Activated CD4-positive, alpha-beta T cell treated with anti-CD3 and anti-CD28 coated beads, Interleukin-2, amount 10 ng/mL, durations not matched to agents 7 days and 5 days (primary cell): ENCODE results near the gene PDZD2. TPM values are rescaled to one million over a fixed set of nuclear protein-coding genes. Genes with fewer than 3 reads are reported as not detected.
A peak's percentile ranks its signal among the peaks of the same experiment; 100 is the strongest.

Experiments
- CTCF ChIA-PET: fragments of 350-600 bp; sonication (Branson Sonifier 250); formaldehyde crosslinking; loops from one replicate; lab custom pipeline; 2021; ENCODE audit warnings: antibody characterized with exemption; lab: Charles Lee
- POLR2A ChIA-PET: fragments of 350-600 bp; sonication (Branson Sonifier 250); formaldehyde crosslinking; loops from one replicate; lab custom pipeline; 2021; ENCODE audit warnings: antibody characterized with exemption; lab: Charles Lee
- DNase-seq: peaks from one replicate; pipeline ENCODE4 v3.0.0-alpha.2; 2020
- H3K27ac Mint-ChIP-seq: one replicate; pipeline ENCODE4 v1.8.0; 2021; ENCODE audit warnings: mild to moderate bottlenecking, moderate library complexity, mixed read lengths
- H3K27me3 Mint-ChIP-seq: one replicate; pipeline ENCODE4 v1.8.0; 2021; ENCODE audit warnings: mixed read lengths
- H3K36me3 Mint-ChIP-seq: one replicate; pipeline ENCODE4 v1.8.0; 2021; ENCODE audit warnings: low read depth, mixed read lengths
- H3K4me1 Mint-ChIP-seq: one replicate; pipeline ENCODE4 v1.8.0; 2021; ENCODE audit warnings: mixed read lengths
- H3K4me3 Mint-ChIP-seq: one replicate; pipeline ENCODE4 v1.8.0; 2021; ENCODE audit warnings: mild to moderate bottlenecking, moderate library complexity, mixed read lengths
- H3K9me3 Mint-ChIP-seq: one replicate; pipeline ENCODE4 v1.8.0; 2021; ENCODE audit warnings: mixed read lengths
- total RNA-seq, 2 experiments: library from RNA; stranded (reverse); gene quantifications; one replicate each; pipeline ENCODE4 v1.2.3, GENCODE V29; 2021

Gene PDZD2
- total RNA-seq, 2 experiments from 2014 or later, result not detected

DNA sequence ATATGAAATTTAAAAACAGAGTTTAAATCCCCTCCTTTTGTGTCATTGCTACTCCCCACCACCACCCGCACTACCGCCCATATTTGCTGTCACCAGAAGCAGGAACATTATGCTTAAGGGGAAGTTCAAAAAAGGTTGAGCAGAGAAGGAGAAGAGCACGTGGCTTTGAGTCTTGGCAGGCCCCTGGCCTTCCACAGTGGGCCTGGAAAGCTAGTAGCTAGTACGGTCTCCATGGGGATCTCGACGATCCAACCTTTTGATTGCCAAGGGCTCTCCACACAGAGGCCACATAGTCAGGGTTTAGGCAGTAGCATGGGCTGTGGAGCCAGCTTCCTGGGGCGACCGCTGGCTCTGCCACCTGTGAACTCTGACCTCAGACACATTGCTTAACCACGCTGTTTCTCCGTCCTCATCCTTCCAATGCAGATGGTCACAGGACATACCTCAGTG lies 445.1 kb downstream of the PDZD2 start:
- no peaks in the 10 kb centered on the region for H3K9me3 Mint-ChIP-seq
- no peaks in the 10 kb centered on the region for H3K4me1 Mint-ChIP-seq
- no peaks in the 10 kb centered on the region for H3K36me3 Mint-ChIP-seq
- POLR2A ChIA-PET, result no interaction called here
- CTCF ChIA-PET, result no interaction called here
- no peaks in the 10 kb centered on the region for H3K27me3 Mint-ChIP-seq
- DNase-seq, result no peak
- H3K27ac Mint-ChIP-seq, result no peak overlapping the region
- H3K4me3 Mint-ChIP-seq, result no peak overlapping the region

DNA sequence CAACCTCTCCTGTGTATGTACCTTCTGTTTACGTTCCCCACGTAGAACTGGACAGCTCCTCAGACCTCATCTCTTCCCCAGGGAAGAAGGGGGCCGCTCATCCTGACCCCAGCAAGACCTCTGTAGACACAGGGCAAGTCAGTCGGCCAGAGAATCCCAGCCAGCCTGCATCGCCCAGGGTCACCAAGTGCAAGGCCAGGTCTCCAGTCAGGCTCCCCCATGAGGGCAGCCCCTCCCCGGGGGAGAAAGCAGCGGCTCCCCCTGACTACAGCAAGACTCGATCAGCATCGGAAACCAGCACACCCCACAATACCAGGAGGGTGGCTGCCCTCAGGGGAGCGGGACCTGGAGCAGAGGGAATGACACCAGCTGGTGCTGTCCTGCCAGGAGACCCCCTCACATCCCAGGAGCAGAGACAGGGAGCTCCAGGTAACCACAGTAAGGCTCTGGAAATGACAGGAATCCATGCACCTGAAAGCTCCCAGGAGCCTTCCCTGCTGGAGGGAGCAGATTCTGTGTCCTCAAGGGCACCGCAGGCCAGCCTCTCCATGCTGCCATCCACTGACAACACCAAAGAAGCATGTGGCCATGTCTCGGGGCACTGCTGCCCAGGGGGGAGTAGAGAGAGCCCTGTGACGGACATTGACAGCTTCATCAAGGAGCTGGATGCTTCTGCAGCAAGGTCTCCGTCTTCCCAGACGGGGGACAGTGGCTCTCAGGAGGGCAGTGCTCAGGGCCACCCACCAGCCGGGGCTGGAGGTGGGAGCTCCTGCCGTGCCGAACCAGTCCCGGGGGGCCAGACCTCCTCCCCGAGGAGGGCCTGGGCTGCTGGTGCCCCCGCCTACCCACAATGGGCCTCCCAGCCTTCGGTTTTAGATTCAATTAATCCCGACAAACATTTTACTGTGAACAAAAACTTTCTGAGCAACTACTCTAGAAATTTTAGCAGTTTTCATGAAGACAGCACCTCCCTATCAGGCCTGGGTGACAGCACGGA lies 448.5 kb downstream of the PDZD2 start:
- Mint-ChIP-seq H3K4me3 (no peak overlapping the region), H3K4me1 (no peaks in the 10 kb centered on the region), H3K9me3 (no peaks in the 10 kb centered on the region), H3K27ac (no peak overlapping the region), H3K36me3 (no peaks in the 10 kb centered on the region), H3K27me3 (no peaks in the 10 kb centered on the region)
- CTCF ChIA-PET, result interaction anchor here (0.6 to 1.1 kb wide), 3 partner anchors 14 to 625 kb away, joined by 3 to 4 read pairs (median 3); no protein-coding TSS in a partner anchor
- POLR2A ChIA-PET, result no interaction called here
- no peak for DNase-seq

DNA sequence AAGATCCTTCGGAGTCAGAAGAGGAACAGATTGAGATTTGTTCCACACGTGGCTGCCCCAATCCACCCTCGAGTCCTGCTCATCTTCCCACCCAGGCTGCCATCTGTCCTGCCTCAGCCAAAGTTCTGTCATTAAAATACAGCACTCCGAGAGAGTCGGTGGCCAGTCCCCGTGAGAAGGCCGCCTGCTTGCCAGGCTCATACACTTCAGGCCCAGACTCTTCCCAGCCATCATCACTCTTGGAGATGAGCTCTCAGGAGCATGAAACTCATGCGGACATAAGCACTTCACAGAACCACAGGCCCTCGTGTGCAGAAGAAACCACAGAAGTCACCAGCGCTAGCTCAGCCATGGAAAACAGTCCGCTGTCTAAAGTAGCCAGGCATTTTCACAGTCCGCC lies 449.3 kb downstream of the PDZD2 start:
- H3K36me3 Mint-ChIP-seq, result no peaks in the 10 kb centered on the region
- CTCF ChIA-PET, result interaction anchor here (1.1 kb wide), 1 partner anchor 21 kb away, joined by 3 read pairs; no protein-coding TSS in a partner anchor
- H3K27ac Mint-ChIP-seq, result no peak overlapping the region
- POLR2A ChIA-PET, result no interaction called here
- H3K4me3 Mint-ChIP-seq, result no peak overlapping the region
- DNase-seq, result no peak
- no peaks in the 10 kb centered on the region for H3K9me3 Mint-ChIP-seq
- peaks cover 2% of the 10 kb centered on the region for H3K4me1 Mint-ChIP-seq
- H3K27me3 Mint-ChIP-seq, result no peaks in the 10 kb centered on the region

DNA sequence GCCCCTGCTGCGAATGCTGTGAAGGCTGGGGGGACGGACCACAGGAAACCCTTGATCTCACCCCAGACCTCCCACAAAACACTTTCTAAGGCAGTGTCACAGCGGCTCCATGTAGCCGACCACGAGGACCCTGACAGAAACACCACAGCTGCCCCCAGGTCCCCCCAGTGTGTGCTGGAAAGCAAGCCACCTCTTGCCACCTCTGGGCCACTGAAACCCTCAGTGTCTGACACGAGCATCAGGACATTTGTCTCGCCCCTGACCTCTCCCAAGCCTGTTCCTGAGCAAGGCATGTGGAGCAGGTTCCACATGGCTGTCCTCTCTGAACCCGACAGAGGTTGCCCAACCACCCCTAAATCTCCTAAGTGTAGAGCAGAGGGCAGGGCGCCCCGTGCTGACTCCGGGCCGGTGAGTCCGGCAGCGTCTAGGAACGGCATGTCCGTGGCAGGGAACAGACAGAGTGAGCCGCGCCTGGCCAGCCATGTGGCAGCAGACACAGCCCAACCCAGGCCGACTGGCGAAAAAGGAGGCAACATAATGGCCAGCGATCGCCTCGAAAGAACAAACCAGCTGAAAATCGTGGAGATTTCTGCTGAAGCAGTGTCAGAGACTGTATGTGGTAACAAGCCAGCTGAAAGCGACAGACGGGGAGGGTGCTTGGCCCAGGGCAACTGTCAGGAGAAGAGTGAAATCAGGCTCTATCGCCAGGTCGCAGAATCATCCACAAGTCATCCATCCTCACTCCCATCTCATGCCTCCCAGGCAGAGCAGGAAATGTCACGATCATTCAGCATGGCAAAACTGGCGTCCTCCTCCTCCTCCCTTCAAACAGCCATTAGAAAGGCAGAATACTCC lies 450.4 kb downstream of the PDZD2 start:
- no peak overlapping the region for H3K4me3 Mint-ChIP-seq
- H3K36me3 Mint-ChIP-seq, result no peaks in the 10 kb centered on the region
- H3K4me1 Mint-ChIP-seq, result peaks cover 5% of the 10 kb centered on the region
- H3K27ac Mint-ChIP-seq, result no peak overlapping the region
- H3K9me3 Mint-ChIP-seq, result no peaks in the 10 kb centered on the region
- DNase-seq, result no peak
- ChIA-PET CTCF (no interaction called here), POLR2A (no interaction called here)
- H3K27me3 Mint-ChIP-seq, result no peaks in the 10 kb centered on the region

DNA sequence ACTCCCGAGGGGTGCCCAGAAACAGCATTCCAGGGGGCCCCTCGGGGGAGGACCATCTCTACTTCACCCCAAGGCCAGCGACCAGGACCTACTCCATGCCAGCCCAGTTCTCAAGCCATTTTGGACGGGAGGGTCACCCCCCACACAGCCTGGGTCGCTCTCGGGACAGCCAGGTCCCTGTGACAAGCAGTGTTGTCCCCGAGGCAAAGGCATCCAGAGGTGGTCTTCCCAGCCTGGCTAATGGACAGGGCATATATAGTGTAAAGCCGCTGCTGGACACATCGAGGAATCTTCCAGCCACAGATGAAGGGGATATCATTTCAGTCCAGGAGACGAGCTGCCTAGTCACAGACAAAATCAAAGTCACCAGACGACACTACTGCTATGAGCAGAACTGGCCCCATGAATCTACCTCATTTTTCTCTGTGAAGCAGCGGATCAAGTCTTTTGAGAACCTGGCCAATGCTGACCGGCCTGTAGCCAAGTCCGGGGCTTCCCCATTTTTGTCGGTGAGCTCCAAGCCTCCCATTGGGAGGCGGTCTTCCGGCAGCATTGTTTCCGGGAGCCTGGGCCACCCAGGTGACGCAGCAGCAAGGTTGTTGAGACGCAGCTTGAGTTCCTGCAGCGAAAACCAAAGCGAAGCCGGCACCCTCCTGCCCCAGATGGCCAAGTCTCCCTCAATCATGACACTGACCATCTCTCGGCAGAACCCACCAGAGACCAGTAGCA lies 451.3 kb downstream of the PDZD2 start:
- H3K27me3 Mint-ChIP-seq, result no peaks in the 10 kb centered on the region
- POLR2A ChIA-PET, result no interaction called here
- no peaks in the 10 kb centered on the region for H3K9me3 Mint-ChIP-seq
- no peak overlapping the region for H3K27ac Mint-ChIP-seq
- no peaks in the 10 kb centered on the region for H3K36me3 Mint-ChIP-seq
- no peak overlapping the region for H3K4me3 Mint-ChIP-seq
- CTCF ChIA-PET, result interaction anchor here (0.6 kb wide), 1 partner anchor 252 kb away, joined by 4 read pairs; no protein-coding TSS in a partner anchor
- H3K4me1 Mint-ChIP-seq, result peaks cover 5% of the 10 kb centered on the region
- DNase-seq, result no peak

DNA sequence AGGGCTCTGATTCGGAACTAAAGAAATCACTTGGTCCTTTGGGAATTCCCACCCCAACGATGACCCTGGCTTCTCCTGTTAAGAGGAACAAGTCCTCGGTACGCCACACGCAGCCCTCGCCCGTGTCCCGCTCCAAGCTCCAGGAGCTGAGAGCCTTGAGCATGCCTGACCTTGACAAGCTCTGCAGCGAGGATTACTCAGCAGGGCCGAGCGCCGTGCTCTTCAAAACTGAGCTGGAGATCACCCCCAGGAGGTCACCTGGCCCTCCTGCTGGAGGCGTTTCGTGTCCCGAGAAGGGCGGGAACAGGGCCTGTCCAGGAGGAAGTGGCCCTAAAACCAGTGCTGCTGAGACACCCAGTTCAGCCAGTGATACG lies 451.8 kb downstream of the PDZD2 start:
- H3K27ac Mint-ChIP-seq, result no peak overlapping the region
- no peaks in the 10 kb centered on the region for H3K36me3 Mint-ChIP-seq
- ChIA-PET CTCF (interaction anchor here (0.5 to 0.6 kb wide), 2 partner anchors 136 to 251 kb away, joined by 3 to 4 read pairs; no protein-coding TSS in a partner anchor), POLR2A (no interaction called here)
- no peaks in the 10 kb centered on the region for H3K27me3 Mint-ChIP-seq
- DNase-seq, result no peak
- H3K4me3 Mint-ChIP-seq, result no peak overlapping the region
- no peaks in the 10 kb centered on the region for H3K9me3 Mint-ChIP-seq
- peaks cover 5% of the 10 kb centered on the region for H3K4me1 Mint-ChIP-seq

DNA sequence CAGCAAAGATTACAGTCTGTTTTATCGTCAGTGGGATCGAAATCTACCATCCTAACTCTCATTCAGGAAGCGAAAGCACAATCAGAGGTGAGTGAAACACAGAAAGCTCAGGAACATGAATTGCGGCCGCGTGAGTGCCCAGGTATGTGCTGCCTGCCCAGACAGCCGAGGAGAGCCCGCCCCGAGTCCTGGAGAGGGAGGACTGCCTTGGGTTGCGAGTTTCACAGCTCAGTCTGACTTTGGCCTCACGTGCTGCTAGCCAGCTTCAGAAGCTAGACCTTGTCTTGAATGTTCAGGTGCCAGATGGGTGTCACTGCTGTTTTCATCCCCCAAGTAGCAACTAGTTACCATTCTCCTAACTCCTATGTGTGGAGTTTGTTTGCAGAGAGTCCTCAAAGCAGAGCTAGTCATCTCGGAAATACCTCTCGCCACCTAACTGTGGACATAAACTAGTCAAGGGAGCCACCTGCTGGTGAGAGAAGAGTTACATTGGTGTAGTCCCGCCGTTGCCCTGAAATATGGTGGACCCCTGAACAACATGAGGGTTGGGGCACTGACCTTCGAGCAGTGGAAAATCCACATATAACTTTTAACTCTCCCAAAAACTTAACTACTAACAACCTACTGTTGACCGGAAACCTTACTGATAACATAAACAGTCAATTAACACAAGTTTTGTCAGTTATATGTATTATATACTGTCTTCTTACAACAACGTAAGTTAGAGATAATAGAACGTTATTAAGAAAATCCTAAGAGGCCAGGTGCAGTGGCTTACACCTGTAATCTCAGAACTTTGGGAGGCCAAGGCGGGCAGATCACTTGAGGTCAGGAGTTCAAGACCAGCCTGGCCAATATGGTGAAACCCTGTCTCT lies 454.2 kb downstream of the PDZD2 start:
- ChIA-PET POLR2A (no interaction called here), CTCF (interaction anchor here (0.6 to 3.8 kb wide), 5 partner anchors 13 to 106 kb away, joined by 3 to 16 read pairs (median 3); no protein-coding TSS in a partner anchor)
- no peak overlapping the region for H3K27ac Mint-ChIP-seq
- H3K9me3 Mint-ChIP-seq, result no peaks in the 10 kb centered on the region
- no peaks in the 10 kb centered on the region for H3K27me3 Mint-ChIP-seq
- no peak overlapping the region for H3K4me3 Mint-ChIP-seq
- DNase-seq, result peak; percentile 79
- peaks cover 5% of the 10 kb centered on the region for H3K4me1 Mint-ChIP-seq
- peaks cover 3% of the 10 kb centered on the region for H3K36me3 Mint-ChIP-seq

DNA sequence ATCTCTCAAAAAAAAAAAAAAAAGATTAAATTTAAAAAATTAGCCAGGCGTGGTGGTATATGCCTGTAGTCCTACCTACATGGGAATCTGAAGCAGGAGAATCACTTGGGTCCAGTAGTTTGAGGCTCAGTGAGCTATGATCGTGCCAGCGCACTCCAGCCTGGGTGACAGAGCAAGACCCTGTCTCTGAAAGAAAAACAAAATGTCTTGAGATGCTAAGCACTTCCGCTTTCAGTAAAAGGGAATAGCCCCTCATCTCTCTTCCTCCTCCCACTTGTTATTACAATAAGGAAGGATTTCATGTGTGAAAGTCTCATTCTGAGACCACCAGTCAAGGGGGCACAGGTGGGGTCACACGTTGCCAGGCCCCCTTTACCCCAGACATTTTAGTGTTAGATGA lies 455.8 kb downstream of the PDZD2 start:
- H3K27me3 Mint-ChIP-seq, result no peaks in the 10 kb centered on the region
- CTCF ChIA-PET, result interaction anchor here (3.8 kb wide), 1 partner anchor 14 kb away, joined by 16 read pairs; no protein-coding TSS in a partner anchor
- no peaks in the 10 kb centered on the region for H3K9me3 Mint-ChIP-seq
- no peak for DNase-seq
- POLR2A ChIA-PET, result no interaction called here
- H3K27ac Mint-ChIP-seq, result no peak overlapping the region
- peaks cover 5% of the 10 kb centered on the region for H3K4me1 Mint-ChIP-seq
- no peak overlapping the region for H3K4me3 Mint-ChIP-seq
- peaks cover 3% of the 10 kb centered on the region for H3K36me3 Mint-ChIP-seq

DNA sequence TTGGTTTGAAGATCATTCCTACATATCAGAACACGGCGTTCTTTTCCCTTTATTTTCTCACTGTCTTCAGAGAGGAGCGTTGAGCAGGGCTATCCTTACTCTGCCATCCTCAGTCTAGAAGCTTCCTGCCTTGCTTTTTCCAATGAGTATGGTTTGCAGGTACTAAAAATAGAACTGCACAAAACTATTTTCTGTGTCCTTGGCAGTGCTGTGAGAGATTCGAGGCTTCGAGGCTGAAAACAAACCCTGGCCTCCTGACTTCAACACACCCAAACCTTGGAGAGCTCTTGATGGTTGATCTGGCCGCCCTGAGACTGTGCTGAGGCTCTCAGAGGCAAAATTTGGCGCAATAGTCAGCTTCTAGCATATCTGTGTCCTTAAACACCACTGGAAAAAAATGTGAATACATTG lies 456.3 kb downstream of the PDZD2 start:
- Mint-ChIP-seq H3K36me3 (peaks cover 3% of the 10 kb centered on the region), H3K27me3 (no peaks in the 10 kb centered on the region), H3K27ac (no peak overlapping the region), H3K4me1 (peaks cover 5% of the 10 kb centered on the region), H3K4me3 (no peak overlapping the region), H3K9me3 (no peaks in the 10 kb centered on the region)
- POLR2A ChIA-PET, result no interaction called here
- CTCF ChIA-PET, result interaction anchor here (0.7 to 3.8 kb wide), 2 partner anchors 13 to 283 kb away, joined by 3 to 16 read pairs; no protein-coding TSS in a partner anchor
- DNase-seq, result no peak

DNA sequence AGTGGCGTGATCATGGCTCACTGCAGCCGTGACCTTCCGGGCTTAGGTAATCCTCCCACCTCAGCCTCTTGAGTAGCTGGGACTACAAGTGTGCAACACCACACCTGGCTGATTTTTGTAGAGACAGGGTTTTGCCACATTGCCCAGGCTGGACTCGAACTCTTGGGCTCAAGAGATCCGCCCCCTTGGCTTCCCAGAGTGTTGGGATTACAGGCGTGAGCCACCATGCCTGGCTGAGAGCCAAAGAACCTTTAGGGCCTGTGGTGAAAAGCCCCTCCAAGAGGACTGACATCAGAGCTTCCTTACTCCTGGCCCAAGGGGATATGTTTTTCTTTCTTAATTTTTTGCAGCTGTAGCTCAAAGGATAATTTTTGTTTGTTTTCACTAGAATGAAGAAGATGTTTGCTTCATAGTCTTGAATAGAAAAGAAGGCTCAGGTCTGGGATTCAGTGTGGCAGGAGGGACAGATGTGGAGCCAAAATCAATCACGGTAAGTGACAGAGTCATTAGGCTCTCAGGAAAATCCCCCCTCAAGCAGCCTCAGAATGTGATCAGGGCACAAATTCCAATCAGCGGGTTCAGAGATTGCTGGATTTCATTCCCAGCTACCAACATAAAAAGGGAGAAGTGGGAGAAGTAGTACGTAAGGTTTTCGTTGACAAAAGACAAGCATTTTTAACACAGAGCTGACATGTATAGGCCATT lies 458.1 kb downstream of the PDZD2 start:
- no peak overlapping the region for H3K4me3 Mint-ChIP-seq
- DNase-seq, result no peak
- POLR2A ChIA-PET, result no interaction called here
- no peaks in the 10 kb centered on the region for H3K27me3 Mint-ChIP-seq
- H3K36me3 Mint-ChIP-seq, result peaks cover 3% of the 10 kb centered on the region
- H3K9me3 Mint-ChIP-seq, result no peaks in the 10 kb centered on the region
- H3K4me1 Mint-ChIP-seq, result peaks cover 5% of the 10 kb centered on the region
- H3K27ac Mint-ChIP-seq, result no peak overlapping the region
- CTCF ChIA-PET, result interaction anchor here (1.3 kb wide), 1 partner anchor 15 kb away, joined by 3 read pairs; no protein-coding TSS in a partner anchor

DNA sequence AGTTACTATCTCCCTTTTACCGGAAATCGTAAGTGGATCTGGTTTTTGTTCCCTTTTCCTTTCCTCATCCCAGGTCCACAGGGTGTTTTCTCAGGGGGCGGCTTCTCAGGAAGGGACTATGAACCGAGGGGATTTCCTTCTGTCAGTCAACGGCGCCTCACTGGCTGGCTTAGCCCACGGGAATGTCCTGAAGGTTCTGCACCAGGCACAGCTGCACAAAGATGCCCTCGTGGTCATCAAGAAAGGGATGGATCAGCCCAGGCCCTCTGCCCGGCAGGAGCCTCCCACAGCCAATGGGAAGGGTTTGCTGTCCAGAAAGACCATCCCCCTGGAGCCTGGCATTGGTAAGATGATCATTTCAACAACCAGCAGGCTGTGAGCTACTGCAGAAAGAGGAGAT lies 459.4 kb downstream of the PDZD2 start:
- no peak overlapping the region for H3K27ac Mint-ChIP-seq
- H3K27me3 Mint-ChIP-seq, result no peaks in the 10 kb centered on the region
- no peaks in the 10 kb centered on the region for H3K9me3 Mint-ChIP-seq
- no peak for DNase-seq
- H3K4me1 Mint-ChIP-seq, result peaks cover 2% of the 10 kb centered on the region
- ChIA-PET CTCF (no interaction called here), POLR2A (no interaction called here)
- H3K36me3 Mint-ChIP-seq, result peaks cover 8% of the 10 kb centered on the region
- no peak overlapping the region for H3K4me3 Mint-ChIP-seq
